ENCODE data around the gene NFIX.

- TF ChIP-seq POLR2A (IDR thresholded peaks at IDR 0.05) (no peak), CTCF (IDR thresholded peaks at IDR 0.05) (no peak), EP300 (IDR thresholded peaks at IDR 0.05) (no peak)
Observed at GRCh38 chr19:13025819-13026456, 30.7 kb downstream of the NFIX start.

Measured in tibial nerve (tissue), 4 donors.